NCI-H1930 (cell line): ENCODE data around the gene RAB37.
A peak's percentile ranks its signal among the peaks of the same experiment; 100 is the strongest.

Source experiments
- DNase-seq, 2 experiments: peaks; one replicate each; lab custom pipeline; 2025; lab: John Stamatoyannopoulos, UW

Gene RAB37

GRCh38 chr17:74728702-74729075 is 8.4 kb upstream of the RAB37 start:
- no peak for DNase-seq

GRCh38 chr17:74729368-74729767 is 7.7 kb upstream of the RAB37 start:
- no peak for DNase-seq

DNA sequence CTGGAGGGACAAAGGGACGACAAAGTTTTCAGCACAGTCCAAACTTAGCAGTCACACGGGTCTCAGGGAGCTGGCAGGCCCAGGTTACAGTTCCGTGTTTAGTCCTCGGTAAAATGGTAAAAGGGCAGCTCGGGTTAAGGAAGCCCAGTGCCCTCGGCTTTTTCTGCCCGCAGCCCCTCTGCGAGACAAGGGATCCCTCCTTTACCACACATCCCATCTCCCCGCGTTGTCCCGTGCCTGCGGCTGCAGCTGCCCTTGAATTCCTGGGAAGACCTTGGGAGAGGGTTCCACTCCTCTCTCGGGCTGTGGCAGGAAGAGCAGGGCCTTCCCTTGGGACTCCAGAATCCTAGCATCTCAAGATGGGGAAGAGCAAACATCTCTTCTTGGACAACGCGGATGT is 7.2 kb upstream of the RAB37 start:
- no peak for DNase-seq

DNA sequence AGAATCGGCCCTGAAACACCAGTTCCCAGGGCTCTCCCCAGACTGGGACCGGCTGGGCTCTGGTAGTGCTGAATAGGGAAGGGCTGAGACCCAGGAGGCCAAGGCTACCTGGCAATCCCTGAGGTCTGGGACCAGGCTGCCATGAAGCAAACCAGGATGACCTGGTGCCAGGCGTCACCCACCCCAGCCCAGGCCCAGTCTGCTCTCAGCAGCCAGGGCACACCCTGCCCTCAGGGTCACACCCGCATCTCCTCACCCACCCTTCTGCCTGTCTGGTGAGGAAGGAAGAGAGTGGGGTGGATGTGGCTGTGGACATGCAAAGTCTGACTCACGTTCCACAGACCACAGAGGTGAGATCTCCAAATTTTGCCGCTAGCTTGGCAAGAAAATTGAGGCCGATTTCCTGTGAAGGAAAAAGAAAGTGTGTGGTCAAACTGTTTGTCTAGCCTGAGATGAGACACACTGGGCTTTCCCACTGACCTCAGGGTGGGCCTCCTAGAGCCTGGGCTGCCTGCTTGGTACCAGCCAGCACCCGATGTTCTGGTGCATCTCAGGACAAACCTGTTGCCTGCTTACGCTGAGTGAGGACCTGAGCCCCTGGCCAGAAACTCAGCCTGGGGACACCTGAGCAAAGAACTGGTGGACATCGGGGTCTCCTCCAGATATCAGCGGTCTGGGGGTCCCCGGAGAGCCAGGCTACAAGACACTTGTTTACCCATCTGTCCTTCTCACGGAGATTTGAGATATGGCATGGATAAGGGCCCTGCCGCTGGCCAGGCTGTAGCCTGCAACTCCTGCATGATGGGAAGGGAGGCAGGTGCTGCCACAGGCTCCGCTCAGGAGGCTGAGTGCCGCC is 6.3 kb upstream of the RAB37 start:
- no peak for DNase-seq

GRCh38 chr17:74731347-74731605 is 5.8 kb upstream of the RAB37 start:
- DNase-seq, result no peak

DNA sequence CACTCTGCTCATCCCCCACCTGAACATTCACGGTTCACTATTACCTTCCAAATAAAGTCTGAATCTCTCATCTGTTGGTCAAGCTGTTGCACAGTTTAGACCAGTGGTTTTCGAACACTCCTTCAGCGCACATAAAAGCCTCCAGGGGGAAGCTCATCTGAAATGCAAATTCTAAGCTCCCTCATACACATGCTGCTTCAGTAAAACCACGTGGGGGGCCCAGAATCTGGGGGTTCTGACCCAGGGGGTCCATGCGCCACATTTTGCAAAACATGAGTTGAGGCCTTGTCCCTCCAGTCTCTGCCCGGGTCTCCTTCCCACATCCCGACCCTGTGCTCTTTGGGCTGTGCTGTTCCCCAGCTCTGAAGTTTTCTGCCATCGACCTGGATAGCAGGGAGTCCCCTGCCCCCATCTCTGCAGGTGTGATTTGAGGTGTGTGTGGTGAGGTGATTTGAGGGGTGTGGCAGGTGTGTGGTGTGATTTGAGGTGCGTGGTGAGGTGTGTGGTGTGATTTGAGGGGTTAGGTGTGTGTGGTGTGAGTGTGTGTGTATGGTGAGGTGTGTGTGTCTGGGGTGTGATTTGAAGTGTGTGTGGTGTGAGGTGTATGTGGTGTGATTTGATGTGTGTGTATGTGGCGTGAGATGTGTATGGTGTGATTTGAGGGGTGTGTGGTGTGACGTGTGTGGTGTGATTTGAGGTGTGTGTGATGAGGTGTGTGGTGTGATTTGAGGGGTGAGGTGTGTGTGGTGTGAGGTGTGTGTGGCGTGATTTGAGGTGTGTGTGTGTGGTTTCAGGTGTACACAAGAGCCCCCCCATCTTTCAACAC is 4.8 kb upstream of the RAB37 start:
- DNase-seq, result no peak

- DNase-seq, result no peak
Measured at GRCh38 chr17:74733365-74734122, 3.5 kb upstream of the RAB37 start.

DNA sequence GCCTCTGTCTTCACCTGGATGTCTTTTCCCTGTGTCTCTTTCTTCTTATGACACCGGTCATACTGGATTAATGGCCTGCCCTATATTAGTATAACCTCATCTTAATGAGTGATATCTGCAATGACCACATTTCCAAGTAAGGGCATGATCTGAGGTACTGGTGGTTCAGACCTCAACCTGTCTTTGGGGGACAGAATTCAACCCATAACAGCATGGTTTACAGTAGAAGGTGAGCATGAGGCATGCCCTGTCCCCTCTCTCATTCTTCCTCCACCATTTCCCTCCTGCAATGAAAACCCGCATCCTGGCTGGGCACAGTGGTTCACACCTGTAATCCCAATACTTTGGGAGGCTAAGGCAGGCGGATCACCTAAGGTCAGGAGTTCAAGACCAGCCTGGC is 2.8 kb upstream of the RAB37 start:
- no peak for DNase-seq

- DNase-seq, result peak; percentile 12 to 45
Measured at GRCh38 chr17:74737299-74738050, 419 bp downstream of the RAB37 start.

DNA sequence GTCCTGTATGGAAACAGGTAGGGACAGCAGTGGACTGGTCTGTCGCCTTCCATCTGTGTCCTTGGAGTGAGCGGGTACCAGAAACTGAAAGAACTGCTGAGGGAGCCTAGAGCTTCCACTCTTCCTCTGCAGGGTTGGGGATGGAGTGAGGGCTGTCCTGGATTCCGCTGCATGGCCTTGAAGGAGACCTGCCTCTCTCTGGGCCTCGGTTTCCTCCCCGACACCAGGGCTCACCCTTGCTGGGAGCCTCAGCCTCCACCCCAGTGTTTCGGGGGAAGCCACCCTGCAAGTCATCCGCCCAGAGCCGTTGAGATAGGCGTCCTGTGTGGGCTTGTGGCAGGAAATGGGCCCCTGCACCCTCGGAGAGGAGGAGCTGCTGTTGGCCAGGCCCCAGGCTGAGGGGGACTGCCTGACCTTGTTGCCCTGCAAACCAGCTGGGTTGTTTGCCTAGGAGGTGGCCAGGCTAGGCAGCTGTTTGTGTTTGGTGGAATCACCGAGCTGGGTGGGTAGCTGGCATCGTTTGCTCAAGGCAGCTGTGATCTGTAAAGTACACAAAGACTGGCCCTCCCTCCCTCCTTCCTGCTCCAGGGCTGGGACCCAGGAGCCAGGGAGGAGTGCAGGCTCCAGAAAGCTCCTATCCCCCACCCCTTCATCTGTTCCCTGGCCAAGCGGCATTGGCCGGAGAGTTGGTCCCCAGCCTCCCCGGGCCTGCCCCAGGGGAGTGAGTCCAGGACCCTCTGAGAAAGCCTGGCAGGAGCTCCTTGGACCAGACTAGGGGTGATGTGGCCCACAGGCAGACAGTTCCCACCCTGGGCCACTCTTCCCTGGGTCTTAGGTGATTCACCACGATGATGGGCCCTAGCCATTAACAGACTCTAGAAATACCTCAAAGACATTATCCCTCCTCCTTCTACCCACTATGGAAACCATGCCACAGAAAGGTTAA is 1.3 kb downstream of the RAB37 start:
- no peak for DNase-seq

DNA sequence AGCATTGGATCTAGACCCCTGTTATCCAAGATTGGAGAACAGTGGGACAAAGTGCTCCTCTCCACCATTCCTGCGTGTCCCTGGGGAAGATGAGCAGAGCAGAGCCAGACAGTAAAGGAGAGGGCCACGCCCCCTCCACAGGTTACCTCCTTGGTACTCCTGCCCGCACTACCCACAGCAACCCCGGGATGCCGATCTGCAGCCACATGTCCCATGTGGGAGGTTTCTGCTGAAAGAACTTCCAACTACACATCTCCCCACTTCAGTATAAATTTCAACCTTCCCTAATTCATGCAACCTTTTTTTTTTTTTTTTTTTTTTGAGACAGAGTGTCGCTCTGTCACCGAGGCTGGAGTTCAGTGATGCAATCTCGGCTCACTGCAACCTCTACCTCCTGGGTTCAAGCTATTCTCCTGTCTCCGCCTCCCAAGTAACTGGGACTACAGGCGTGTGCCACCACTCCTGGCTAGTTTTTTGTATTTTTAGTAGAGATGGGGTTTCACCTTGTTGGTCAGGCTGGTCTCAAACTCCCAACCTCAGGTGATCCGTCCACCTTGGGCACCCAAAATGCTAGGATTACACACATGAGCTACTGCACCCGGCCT is 2.3 kb downstream of the RAB37 start:
- DNase-seq, result no peak

- DNase-seq, result no peak
Measured at GRCh38 chr17:74740173-74740572, 3.1 kb downstream of the RAB37 start.

- DNase-seq, result no peak
Measured at GRCh38 chr17:74740641-74741387, 3.8 kb downstream of the RAB37 start.

DNA sequence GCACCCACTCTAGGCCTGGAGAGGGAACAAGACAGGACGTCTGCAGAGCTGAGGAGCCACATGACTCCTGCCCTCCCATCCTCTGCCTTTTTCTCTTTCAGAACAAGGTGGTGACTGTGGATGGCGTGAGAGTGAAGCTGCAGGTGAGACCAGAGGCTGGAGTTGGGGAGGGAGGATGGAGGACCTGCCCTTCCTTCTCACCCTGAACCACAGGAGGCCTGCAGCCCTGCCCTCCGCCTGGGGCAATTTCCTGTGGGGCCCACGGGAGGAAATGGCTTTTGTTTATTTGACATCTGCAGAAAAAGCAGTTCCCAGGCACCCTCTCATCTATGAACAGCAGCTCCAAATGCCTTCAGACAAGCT is 5.1 kb downstream of the RAB37 start:
- DNase-seq, result no peak

- no peak for DNase-seq
Measured at GRCh38 chr17:74742978-74743545, 6.0 kb downstream of the RAB37 start.

GRCh38 chr17:74743755-74744154 is 6.7 kb downstream of the RAB37 start:
- DNase-seq, result no peak

DNA sequence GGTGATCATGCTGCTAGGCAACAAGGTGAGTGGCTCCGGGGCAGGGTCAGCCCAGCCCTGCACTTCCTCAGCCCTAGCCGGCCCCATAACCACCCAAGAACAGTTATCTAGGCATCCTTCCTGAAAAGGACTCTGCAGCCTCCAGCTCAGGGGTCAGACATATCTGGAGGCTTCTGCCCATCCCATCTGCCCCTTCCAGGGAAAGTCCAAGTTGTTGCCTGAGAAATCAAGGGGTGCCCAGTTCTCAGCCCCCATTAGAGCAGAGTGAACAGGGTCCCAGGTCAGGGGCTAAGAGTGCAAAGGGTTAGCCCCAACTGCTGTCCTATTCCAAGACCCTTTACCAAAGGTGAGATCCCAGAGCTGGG is 7.3 kb downstream of the RAB37 start:
- no peak for DNase-seq

GRCh38 chr17:74744714-74745547 is 7.9 kb downstream of the RAB37 start:
- DNase-seq, result peak; percentile 29 to 56
